Suprapubic skin (tissue), 4 donors: Measurements from ENCODE around the gene NETO2. TPM values are rescaled to one million over a fixed set of nuclear protein-coding genes. Genes with fewer than 3 reads are reported as not detected.

Experiments used
- DNase-seq, 2 donors: peaks; one replicate each; pipeline ENCODE4 v3.0.0-alpha.2; 2019; ENCODE audit warnings: low spot score in 2 of 2
- H3K27ac ChIP-seq: fragments of 200-600 bp; sonication (generic); one replicate; pipeline ENCODE4 v1.5.1; 2019
- H3K27me3 ChIP-seq: fragments of 200-600 bp; sonication (generic); one replicate; pipeline ENCODE4 v1.5.1; 2019
- H3K36me3 ChIP-seq: fragments of 200-600 bp; sonication (generic); one replicate; pipeline ENCODE4 v1.5.1; 2019
- H3K4me1 ChIP-seq: fragments of 200-600 bp; sonication (generic); one replicate; pipeline ENCODE4 v1.5.1; 2019
- H3K4me3 ChIP-seq: fragments of 200-600 bp; sonication (generic); one replicate; pipeline ENCODE4 v1.5.1; 2019; ENCODE audit warnings: mild to moderate bottlenecking
- H3K9me3 ChIP-seq: fragments of 200-600 bp; sonication (generic); one replicate; pipeline ENCODE4 v1.5.1; 2019
- EP300 ChIP-seq: sonication (generic); formaldehyde crosslinking; IDR thresholded peaks from one replicate; pipeline ENCODE4 v1.6.1; 2017; ENCODE audit warnings: antibody characterized with exemption
- POLR2A ChIP-seq, 2 donors: fragments of 450-650 bp; IDR thresholded peaks; one replicate each; pipeline ENCODE4 v1.6.1; 2017; ENCODE audit warnings: antibody characterized with exemption in 2 of 2, mild to moderate bottlenecking in 2 of 2, moderate library complexity in 2 of 2
- POLR2AphosphoS5 ChIP-seq, 3 donors: sonication (generic); formaldehyde crosslinking; IDR thresholded peaks; one replicate each; pipeline ENCODE4 v1.6.1; 2017; ENCODE audit warnings: antibody characterized with exemption in 3 of 3
- WGBS: methylation state at CpG from one replicate; pipeline ENCODE4 v1.1.5; 2018; 5-methylcytosine and 5-hydroxymethylcytosine counted together
- total RNA-seq, 4 donors: library from RNA; depleted of rRNA; stranded (reverse); fragments of >200 nt; gene quantifications; one replicate each; pipeline ENCODE4 v1.1.0, GENCODE V29; 2016
- TF ChIP-seq, protein P1 (sequence below), 2 donors: fragments of 200-600 bp in 1 of 2; fragments of 450-650 bp in 1 of 2; sonication (generic) in 1 of 2; IDR thresholded peaks; one replicate each; pipeline ENCODE4 v1.5.1; 2016 to 2019; ENCODE audit warnings: antibody characterized with exemption in 2 of 2, mild to moderate bottlenecking in 1 of 2, moderate library complexity in 1 of 2

The NETO2 gene
- total RNA-seq, 4 donors from 2014 or later = 0.24 to 6.0 (median 2.9) TPM

DNA sequence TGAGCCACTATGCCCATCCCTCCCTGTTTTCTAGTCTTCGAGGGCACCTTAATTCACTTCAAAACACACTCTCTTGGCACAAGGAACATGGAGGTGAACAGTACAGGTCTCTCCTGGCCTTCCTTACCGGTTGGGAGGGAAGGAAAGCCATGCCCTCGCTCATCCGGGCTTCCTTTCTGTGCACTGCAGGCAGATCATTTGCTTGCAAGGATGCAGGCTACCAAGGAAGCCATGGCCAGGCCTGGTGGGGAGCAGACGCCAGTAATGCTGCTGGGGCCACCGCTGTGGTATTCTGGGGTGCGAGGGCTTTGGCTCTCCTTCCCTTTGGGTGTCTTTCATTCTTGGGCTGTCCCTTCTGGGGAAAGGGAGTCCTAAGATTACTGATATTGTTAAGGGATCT is 89.4 kb downstream of the NETO2 start:
- Histone ChIP-seq H3K27ac (no peak overlapping the region), H3K4me1 (no peaks in the 10 kb centered on the region), H3K27me3 (no peaks in the 10 kb centered on the region), H3K36me3 (no peaks in the 10 kb centered on the region), H3K9me3 (no peaks in the 10 kb centered on the region), H3K4me3 (no peak overlapping the region)
- no peak for DNase-seq
- 91% methylated on average over 6 of the region's 7 CpGs for WGBS
- TF ChIP-seq POLR2AphosphoS5 (IDR thresholded peaks at IDR 0.05) (no peak), EP300 (no peak), POLR2A (IDR thresholded peaks at IDR 0.05) (no peak)
- TF ChIP-seq, protein P1, sequence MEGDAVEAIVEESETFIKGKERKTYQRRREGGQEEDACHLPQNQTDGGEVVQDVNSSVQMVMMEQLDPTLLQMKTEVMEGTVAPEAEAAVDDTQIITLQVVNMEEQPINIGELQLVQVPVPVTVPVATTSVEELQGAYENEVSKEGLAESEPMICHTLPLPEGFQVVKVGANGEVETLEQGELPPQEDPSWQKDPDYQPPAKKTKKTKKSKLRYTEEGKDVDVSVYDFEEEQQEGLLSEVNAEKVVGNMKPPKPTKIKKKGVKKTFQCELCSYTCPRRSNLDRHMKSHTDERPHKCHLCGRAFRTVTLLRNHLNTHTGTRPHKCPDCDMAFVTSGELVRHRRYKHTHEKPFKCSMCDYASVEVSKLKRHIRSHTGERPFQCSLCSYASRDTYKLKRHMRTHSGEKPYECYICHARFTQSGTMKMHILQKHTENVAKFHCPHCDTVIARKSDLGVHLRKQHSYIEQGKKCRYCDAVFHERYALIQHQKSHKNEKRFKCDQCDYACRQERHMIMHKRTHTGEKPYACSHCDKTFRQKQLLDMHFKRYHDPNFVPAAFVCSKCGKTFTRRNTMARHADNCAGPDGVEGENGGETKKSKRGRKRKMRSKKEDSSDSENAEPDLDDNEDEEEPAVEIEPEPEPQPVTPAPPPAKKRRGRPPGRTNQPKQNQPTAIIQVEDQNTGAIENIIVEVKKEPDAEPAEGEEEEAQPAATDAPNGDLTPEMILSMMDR (IDR thresholded peaks at IDR 0.05) = no peak

DNA sequence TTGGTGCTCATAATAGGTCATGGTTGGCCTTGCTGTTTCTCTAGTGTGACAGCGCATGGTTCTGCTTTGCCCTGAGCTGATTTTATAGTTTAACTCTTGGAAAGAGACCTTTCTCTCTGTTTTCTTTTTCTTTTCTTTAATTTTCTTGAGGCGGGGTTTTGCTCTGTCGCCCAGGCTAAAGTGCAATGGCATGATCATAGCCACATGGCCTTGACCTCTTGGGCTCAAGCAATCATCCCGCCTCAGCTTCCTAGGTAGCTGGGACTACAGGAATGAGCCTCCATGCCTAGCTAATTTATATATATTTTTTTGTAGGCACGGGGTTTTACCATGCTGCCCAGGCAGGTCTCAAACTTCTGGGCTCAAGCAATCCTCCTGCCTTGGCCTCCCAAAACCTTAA is 89.8 kb downstream of the NETO2 start:
- no peak for DNase-seq
- Histone ChIP-seq H3K27ac (no peak overlapping the region), H3K4me3 (no peak overlapping the region), H3K9me3 (no peaks in the 10 kb centered on the region), H3K27me3 (no peaks in the 10 kb centered on the region), H3K36me3 (no peaks in the 10 kb centered on the region), H3K4me1 (no peaks in the 10 kb centered on the region)
- 95% methylated on average over 5 of the region's 5 CpGs for WGBS
- TF ChIP-seq POLR2AphosphoS5 (IDR thresholded peaks at IDR 0.05) (no peak), EP300 (no peak), POLR2A (IDR thresholded peaks at IDR 0.05) (no peak)
- TF ChIP-seq, protein P1 (IDR thresholded peaks at IDR 0.05) = no peak

DNA sequence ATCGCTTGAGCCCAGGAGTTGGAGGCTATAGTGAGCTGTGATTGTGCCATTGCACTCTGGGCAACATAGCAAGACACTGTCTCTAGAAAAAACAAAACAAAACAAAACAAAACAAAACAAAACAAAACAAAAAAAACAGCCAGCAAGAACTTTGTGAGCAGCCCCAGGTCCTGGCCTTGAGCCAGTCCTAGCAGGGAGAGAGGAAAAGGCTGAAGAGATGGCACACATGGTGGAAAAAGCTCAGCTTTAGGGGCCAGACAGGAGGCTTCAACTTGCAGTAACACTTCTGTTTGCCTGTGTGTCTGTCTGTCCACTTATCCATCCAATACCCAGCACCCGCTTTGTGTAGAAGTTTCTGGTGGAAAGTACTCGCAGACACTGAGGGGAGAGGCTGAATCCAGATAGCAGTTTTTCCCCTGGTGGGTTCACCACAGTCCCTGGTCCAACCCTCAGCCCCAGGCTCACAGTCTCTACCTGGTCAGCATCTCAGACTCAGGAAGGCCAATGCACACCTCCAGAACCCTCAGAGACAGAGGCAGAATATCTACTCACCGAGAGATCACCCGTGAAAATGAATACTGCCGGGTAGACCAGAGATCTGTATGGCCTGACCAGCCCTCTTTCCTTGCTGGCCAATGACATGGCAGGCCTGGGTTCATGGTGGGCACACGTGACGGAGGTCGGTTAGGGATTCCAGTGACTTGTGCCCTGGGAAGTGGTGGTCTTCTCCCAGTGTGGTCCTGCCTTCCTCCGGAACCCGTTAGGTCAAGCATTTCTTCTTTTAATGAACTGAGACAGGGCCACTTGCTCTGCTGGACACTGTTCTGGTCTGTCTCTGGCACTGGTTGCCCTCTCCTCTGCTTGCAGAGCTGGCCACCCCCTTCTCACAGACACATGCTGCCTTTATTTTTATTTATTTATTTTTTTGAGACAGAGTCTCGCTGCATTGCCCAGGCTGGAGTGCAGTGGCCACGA is 90.8 kb downstream of the NETO2 start:
- Histone ChIP-seq H3K4me1 (no peaks in the 10 kb centered on the region), H3K27ac (no peak overlapping the region), H3K4me3 (no peak overlapping the region), H3K36me3 (no peaks in the 10 kb centered on the region), H3K27me3 (no peaks in the 10 kb centered on the region), H3K9me3 (no peaks in the 10 kb centered on the region)
- DNase-seq = no peak
- WGBS = 94% methylated on average over 12 of the region's 13 CpGs
- TF ChIP-seq POLR2AphosphoS5 (IDR thresholded peaks at IDR 0.05) (no peak), POLR2A (IDR thresholded peaks at IDR 0.05) (no peak), EP300 (no peak)
- TF ChIP-seq, protein P1 (IDR thresholded peaks at IDR 0.05) = no peak

DNA sequence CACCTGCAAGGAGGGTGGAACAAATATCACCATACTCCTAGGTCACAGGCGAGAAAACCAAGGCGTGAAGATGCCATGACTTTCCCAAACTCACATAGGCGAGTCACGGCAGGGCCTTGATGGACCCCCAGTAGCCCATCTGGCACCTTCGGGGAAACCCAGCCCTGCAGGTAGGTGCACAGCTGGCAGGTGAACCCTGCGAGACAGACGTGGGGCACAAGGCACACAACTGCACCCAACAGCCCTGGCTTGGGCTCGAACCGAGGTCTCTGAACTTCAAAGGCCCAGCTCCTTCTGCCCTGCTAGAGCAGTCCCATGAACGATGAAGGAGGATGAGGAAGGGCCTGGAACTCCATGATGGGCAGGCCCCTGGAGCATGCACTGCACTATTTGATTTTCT is 92.7 kb downstream of the NETO2 start:
- H3K4me1 ChIP-seq = no peaks in the 10 kb centered on the region
- WGBS = 90% methylated on average over 2 of the region's 10 CpGs

More for the DNA sequence above, 92.7 kb downstream of the NETO2 start:
- DNase-seq = no peak
- H3K36me3 ChIP-seq = no peaks in the 10 kb centered on the region
- H3K9me3 ChIP-seq = no peaks in the 10 kb centered on the region
- no peak for TF ChIP-seq EP300
- TF ChIP-seq POLR2AphosphoS5 (IDR thresholded peaks at IDR 0.05) = no peak
- no peak for TF ChIP-seq POLR2A (IDR thresholded peaks at IDR 0.05)
- TF ChIP-seq, protein P1 (IDR thresholded peaks at IDR 0.05) = no peak
- no peaks in the 10 kb centered on the region for H3K27me3 ChIP-seq
- H3K27ac ChIP-seq = no peak overlapping the region
- H3K4me3 ChIP-seq = no peak overlapping the region
